GM13976 (cell line): ENCODE measurements around the gene CERK.

Experiments
- DNase-seq: peaks from one replicate; pipeline ENCODE4 v3.0.0; 2012; ENCODE audit warnings: low spot score
- in situ Hi-C: fragments of 300-500 bp; cut with MboI; formaldehyde crosslinking; loops from one replicate; pipeline ENCODE4 v1.12.0; 2022; ENCODE audit warnings: low sequenced_read_pairs, mixed read lengths, inconsistent platforms; ENCODE audit not compliant: unreplicated experiment
- TF ChIP-seq, protein P1 (sequence below): IDR thresholded peaks from 2 replicates; pipeline ENCODE4 v1.5.1; 2012; ENCODE audit warnings: borderline replicate concordance, mild to moderate bottlenecking; ENCODE audit not compliant: insufficient read depth; ENCODE audit errors: extremely low read depth, missing control alignments, control extremely low read depth

CERK gene

DNA sequence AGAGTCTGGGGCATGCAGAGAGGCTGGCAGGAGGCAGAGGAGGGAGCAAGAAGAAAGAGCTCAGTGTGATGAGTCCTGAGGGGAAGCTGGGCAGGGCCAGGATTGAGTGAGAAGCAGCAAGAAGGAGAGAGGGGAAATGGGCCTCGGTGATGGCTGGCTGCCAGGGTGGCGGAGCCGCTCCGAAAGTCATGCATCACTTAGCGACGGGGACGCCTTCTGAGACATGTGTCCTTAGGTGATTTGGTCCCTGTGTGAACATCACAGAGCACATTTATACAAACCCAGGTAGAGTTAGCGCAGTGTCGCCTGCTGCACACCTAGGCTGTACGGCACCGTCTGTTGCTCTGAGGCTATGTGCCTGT lies 39.5 kb upstream of the CERK start:
- DNase-seq = peak; percentile 71
- TF ChIP-seq, protein P1, sequence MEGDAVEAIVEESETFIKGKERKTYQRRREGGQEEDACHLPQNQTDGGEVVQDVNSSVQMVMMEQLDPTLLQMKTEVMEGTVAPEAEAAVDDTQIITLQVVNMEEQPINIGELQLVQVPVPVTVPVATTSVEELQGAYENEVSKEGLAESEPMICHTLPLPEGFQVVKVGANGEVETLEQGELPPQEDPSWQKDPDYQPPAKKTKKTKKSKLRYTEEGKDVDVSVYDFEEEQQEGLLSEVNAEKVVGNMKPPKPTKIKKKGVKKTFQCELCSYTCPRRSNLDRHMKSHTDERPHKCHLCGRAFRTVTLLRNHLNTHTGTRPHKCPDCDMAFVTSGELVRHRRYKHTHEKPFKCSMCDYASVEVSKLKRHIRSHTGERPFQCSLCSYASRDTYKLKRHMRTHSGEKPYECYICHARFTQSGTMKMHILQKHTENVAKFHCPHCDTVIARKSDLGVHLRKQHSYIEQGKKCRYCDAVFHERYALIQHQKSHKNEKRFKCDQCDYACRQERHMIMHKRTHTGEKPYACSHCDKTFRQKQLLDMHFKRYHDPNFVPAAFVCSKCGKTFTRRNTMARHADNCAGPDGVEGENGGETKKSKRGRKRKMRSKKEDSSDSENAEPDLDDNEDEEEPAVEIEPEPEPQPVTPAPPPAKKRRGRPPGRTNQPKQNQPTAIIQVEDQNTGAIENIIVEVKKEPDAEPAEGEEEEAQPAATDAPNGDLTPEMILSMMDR = no peak
- in situ Hi-C loops = no loop called here

DNA sequence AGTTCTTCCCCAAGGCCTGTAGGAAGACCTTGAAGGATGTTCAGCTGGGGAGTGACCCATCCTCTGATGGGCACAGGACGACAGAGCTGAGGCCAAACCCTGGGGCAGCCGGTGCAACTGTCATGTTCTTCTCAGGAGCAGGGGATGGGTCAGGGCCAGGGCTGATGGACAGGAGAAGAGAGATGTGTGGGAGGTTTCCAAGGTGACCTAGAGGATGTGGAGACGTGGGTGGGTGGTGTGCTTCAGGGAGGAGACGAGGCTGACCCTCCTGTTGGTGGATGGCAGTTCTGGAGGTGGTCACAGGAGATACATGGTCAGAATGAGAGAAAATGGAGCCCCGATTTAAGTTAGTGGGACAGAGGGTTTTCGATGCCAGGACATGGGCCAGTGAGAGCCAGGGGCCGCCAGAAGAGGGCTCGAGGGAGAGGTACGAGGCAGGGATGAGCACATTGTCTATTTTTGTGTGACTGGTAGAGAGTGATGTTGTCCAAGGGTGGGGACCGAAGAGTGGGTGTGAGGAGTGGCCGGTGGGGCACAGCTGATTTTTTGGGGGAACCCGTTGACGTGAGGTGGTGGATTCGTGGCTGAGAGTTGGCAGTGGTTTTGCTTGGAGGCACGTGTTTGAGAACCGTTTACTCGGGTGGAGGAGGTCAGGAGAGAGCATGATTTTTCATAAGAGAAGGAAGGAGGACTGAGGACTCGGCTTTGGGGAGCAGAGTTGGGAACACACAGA lies 39.0 kb upstream of the CERK start:
- in situ Hi-C loops = no loop called here
- DNase-seq = peak; percentile 54
- TF ChIP-seq, protein P1 = no peak

DNA sequence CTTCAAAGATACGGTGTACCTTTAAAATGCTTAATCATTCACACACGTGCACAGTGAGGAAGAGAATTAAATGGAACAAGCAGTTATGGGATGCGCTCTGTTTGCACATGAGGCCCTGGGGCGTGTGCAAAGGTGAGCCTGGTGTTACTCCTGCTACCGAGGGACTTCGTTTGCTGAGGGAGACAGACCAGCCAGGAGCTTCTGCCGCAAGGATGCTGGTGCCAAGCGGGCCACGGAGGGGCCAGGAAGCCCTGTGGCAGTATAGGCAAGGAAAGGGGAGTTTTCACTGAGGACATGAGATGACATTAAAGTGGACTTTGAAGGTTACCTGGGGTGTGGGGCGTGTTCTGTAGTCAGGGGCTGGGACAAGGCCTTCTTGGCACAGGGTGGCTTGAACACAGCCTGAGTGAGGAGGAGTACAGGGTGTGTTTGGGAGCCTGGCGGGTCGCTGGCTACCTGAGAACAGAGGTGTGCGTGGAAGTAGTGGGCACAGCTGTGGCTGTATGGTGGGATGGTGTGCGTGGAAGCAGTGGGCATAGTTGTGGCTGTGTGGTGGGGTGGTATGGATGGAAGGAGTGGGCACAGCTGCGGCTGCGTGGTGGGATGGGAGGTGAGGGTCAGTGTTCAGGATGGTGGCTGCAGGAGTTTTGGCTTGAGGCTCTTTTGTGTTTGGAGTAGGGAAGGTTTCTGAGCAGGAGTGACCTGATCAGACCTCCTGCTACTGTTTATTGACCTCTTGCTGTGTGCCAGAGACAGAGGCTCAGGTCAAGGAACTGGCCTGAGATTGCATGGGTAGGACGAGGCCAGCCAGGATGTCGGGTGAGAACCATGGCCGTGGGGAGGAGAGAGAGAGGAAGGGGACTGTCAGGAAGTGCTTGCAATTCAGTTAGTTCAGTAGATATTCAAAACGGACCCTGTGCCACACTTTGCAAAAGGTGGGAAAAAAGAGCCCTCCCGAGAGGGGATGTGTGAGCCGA lies 38.1 kb upstream of the CERK start:
- DNase-seq = no peak
- TF ChIP-seq, protein P1 = no peak
- in situ Hi-C loops = no loop called here

DNA sequence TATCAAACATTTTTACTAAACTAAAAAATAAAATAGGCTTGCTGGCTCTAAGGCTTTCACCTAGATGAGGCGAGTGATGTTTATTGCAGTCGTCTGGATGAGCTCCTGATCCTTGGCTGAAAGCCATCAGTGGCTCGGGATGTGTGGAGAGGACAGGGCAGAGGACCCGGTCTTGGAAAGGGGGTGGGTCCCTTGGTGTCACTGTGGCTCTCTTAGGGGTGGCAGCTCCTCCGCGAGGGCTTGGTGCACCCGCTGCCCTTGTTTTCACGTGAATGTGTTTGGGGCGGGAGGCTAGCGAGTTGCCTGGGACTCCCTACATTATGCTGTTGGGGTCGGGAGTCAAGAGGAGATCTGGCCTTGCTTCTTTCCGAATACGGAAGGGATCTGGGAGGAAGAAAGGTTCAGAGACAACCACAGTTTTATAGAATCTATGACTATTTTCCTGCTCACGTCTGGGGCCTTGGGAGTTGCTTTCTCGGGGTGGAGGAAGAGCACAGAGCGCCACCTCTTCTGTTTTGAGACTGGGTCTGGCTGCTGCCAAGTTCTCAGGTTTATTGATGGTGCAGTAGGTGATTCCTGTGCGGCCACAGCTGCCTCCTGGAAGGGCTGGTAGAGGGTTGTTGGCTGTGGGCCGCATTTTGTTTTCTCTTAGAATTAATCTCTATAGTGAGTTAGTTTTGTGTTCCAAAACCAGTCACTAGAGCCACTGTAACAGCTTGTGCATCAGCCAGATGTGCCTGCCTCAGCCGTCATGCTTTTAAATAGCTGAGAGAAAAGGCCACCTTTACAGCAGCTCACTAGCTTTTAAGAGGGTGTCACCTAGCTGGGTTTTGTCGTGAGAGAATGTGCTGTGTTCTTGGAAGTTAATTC lies 37.2 kb upstream of the CERK start:
- no peak for DNase-seq
- in situ Hi-C loops = no loop called here
- TF ChIP-seq, protein P1 = no peak

DNA sequence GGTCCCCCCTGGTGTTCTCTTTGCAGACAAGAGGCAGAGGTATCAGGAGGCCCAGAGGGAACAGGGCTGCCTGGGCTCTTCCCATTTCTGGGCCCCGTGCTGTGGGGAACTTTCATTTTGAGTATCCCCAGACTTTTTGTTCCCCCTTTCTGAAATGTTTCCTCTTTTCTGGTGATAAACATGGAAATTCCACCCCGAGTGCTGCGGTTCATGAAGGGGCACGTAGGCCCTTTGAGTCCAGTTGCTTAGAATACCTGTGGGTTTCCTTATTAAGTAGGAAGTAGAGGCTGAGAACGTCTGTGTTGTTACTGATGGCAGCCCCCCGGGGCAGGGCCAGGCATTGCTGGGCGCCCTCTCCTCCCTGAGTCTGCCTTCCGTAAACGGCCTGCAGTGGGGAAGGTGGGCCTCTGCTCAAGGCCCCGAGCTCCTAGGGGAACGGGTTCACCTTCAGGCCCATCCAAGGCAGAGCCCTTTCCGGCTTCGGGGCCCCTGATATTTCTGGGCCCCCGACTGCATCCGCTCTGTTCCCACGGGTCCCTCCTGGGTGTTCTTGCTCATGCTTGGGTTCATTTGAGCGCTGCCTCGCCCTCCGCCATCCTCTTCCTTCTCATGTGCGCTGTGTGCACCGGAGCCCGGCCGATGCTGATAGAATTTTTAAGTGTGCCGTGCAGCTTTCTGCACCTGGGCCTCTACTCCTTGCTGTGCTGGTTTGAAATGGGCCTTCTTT lies 36.4 kb upstream of the CERK start:
- DNase-seq = peak; percentile 63
- TF ChIP-seq, protein P1 = no peak
- in situ Hi-C loops = no loop called here

DNA sequence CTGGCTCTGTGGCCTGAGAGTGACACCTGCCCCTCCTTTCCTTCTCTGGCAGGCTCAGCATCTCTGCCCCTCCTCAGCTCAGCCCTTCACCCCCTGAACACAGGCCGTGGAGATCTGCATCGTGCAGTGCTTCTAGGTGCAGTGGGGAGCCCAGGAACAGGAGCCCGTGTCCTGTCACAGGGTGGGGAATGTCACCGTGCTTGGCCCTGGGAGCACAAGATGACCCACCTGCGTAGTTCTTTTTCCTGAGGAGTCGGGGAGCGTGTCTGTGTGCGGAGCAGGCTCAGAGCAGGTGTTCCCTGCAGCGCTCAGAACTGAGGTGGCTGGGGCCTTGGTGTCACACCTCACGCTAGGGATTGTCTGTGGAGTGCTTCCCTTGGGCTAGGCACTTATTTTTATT lies 35.0 kb upstream of the CERK start:
- DNase-seq = no peak
- in situ Hi-C loops = no loop called here
- TF ChIP-seq, protein P1 = no peak
